WTC11 (cell line): ENCODE measurements around the gene RELL1. TPM values are rescaled to one million over a fixed set of nuclear protein-coding genes. Genes with fewer than 3 reads are reported as not detected.

Source experiments
- ATAC-seq: fragments of 200-7000 bp; cut with Tn5 transposase; 2 replicates; pipeline ENCODE4 v1.10.0; 2021; ENCODE audit warnings: mild to moderate bottlenecking, moderate library complexity
- CTCF ChIA-PET: fragments of 300-600 bp; sonication (Branson Sonifier 250); formaldehyde crosslinking; loops from one replicate; lab custom pipeline; 2021; ENCODE audit warnings: antibody characterized with exemption; lab: Charles Lee
- POLR2A ChIA-PET: fragments of 350-600 bp; sonication (Branson Sonifier 250); formaldehyde crosslinking; loops from one replicate; lab custom pipeline; 2021; ENCODE audit warnings: antibody characterized with exemption; lab: Charles Lee
- DNase-seq: peaks from one replicate; pipeline ENCODE4 v3.0.0; 2021; ENCODE audit warnings: low spot score
- H3K27ac Mint-ChIP-seq: 2 replicates; pipeline ENCODE4 v1.8.0; 2021; ENCODE audit warnings: mixed read lengths
- H3K27me3 Mint-ChIP-seq: 2 replicates; pipeline ENCODE4 v1.8.0; 2021; ENCODE audit warnings: low read depth, mild to moderate bottlenecking, moderate library complexity, mixed read lengths
- H3K36me3 Mint-ChIP-seq: 2 replicates; pipeline ENCODE4 v1.8.0; 2021; ENCODE audit warnings: mixed read lengths
- H3K4me1 Mint-ChIP-seq: 2 replicates; pipeline ENCODE4 v1.8.0; 2022; ENCODE audit warnings: mixed read lengths
- H3K4me3 Mint-ChIP-seq: 2 replicates; pipeline ENCODE4 v1.8.0; 2021; ENCODE audit warnings: mild to moderate bottlenecking, moderate library complexity, mixed read lengths
- H3K9me3 Mint-ChIP-seq: 2 replicates; pipeline ENCODE4 v1.8.0; 2021; ENCODE audit warnings: mixed read lengths
- AR ChIP-seq: fragments of 250-450 bp; sonication (Bioruptor Pico); IDR thresholded peaks from 2 replicates; pipeline ENCODE4 v1.9.0; 2021; ENCODE audit warnings: mild to moderate bottlenecking
- ATF6 ChIP-seq: sonication (generic); formaldehyde crosslinking; IDR thresholded peaks from 2 replicates; pipeline ENCODE4 v1.8.1; 2023; ENCODE audit warnings: mild to moderate bottlenecking, missing genetic modification reagents
- CBFB ChIP-seq: sonication (generic); formaldehyde crosslinking; IDR thresholded peaks from 2 replicates; pipeline ENCODE4 v1.8.1; 2022; ENCODE audit warnings: mild to moderate bottlenecking, low read depth, missing genetic modification reagents
- CREM ChIP-seq: sonication (generic); formaldehyde crosslinking; IDR thresholded peaks from 2 replicates; pipeline ENCODE4 v1.8.1; 2022; ENCODE audit warnings: mild to moderate bottlenecking, missing genetic modification reagents, moderate library complexity
- EMX1 ChIP-seq: fragments of 250-450 bp; sonication (Bioruptor Pico); IDR thresholded peaks from 2 replicates; pipeline ENCODE4 v1.8.0; 2021; ENCODE audit warnings: mild to moderate bottlenecking
- ETV6 ChIP-seq: sonication (generic); formaldehyde crosslinking; IDR thresholded peaks from 2 replicates; pipeline ENCODE4 v1.8.1; 2022; ENCODE audit warnings: mild to moderate bottlenecking, missing genetic modification reagents
- GABPB1 ChIP-seq: sonication (generic); formaldehyde crosslinking; IDR thresholded peaks from 2 replicates; pipeline ENCODE4 v1.8.1; 2023; ENCODE audit warnings: mild to moderate bottlenecking, missing genetic modification reagents
- GRHL2 ChIP-seq: fragments of 250-450 bp; sonication (Bioruptor Pico); IDR thresholded peaks from 2 replicates; pipeline ENCODE4 v1.8.0; 2022; ENCODE audit warnings: mild to moderate bottlenecking, moderate library complexity; ENCODE audit not compliant: insufficient replicate concordance, severe bottlenecking
- MLX ChIP-seq: sonication (generic); formaldehyde crosslinking; IDR thresholded peaks from 2 replicates; pipeline ENCODE4 v1.8.1; 2023; ENCODE audit warnings: mild to moderate bottlenecking, missing genetic modification reagents, moderate library complexity
- PRRX2 ChIP-seq: fragments of 250-450 bp; sonication (Bioruptor Pico); IDR thresholded peaks from 2 replicates; pipeline ENCODE4 v1.8.0; 2021; ENCODE audit warnings: mild to moderate bottlenecking
- SOX15 ChIP-seq: fragments of 250-450 bp; sonication (Bioruptor Pico); IDR thresholded peaks from 2 replicates; pipeline ENCODE4 v1.9.0; 2021; ENCODE audit warnings: mild to moderate bottlenecking
- TEAD4 ChIP-seq: sonication (generic); formaldehyde crosslinking; IDR thresholded peaks from 2 replicates; pipeline ENCODE4 v1.8.0; 2022; ENCODE audit warnings: mild to moderate bottlenecking, missing genetic modification reagents
- ZNF138 ChIP-seq: sonication (generic); formaldehyde crosslinking; conservative IDR thresholded peaks from 2 replicates; pipeline ENCODE4 v1.8.1; 2022; ENCODE audit warnings: mild to moderate bottlenecking, moderate library complexity, missing genetic modification reagents
- ZNF232 ChIP-seq: sonication (generic); formaldehyde crosslinking; IDR thresholded peaks from 2 replicates; pipeline ENCODE4 v1.8.0; 2022; ENCODE audit warnings: mild to moderate bottlenecking, missing genetic modification reagents
- ZNF512 ChIP-seq: sonication (generic); formaldehyde crosslinking; IDR thresholded peaks from 2 replicates; pipeline ENCODE4 v1.8.1; 2022; ENCODE audit warnings: missing genetic modification reagents, borderline replicate concordance
- ZNF671 ChIP-seq: fragments of 250-450 bp; sonication (Bioruptor Pico); IDR thresholded peaks from 2 replicates; pipeline ENCODE4 v1.8.0; 2021; ENCODE audit warnings: mild to moderate bottlenecking
- total RNA-seq: library from RNA; stranded (reverse); gene quantifications from 3 replicates; pipeline ENCODE4 v1.2.3, GENCODE V29; 2021

The RELL1 gene
- total RNA-seq, 1 experiment from 2014 or later, result 14.4 TPM

- TF ChIP-seq CBFB (CRISPR knock-in tag), result no peak
- TF ChIP-seq CREM (CRISPR knock-in tag), result no peak
- no peak for TF ChIP-seq ATF6 (CRISPR knock-in tag)
- TF ChIP-seq ZNF512, result no peak
- no peak for TF ChIP-seq GRHL2
Observed at GRCh38 chr4:37649268-37649667, 36.9 kb downstream of the RELL1 start (continued).

- H3K9me3 Mint-ChIP-seq, result no peaks in the 10 kb centered on the region
- no peak overlapping the region for H3K27ac Mint-ChIP-seq
- POLR2A ChIA-PET, result no interaction called here
- no peak overlapping the region for H3K4me3 Mint-ChIP-seq
- DNase-seq, result no peak
- peaks cover 47% of the 10 kb centered on the region for H3K4me1 Mint-ChIP-seq
- peaks cover 4% of the 10 kb centered on the region; the same call in 1 of the 2 replicates for H3K36me3 Mint-ChIP-seq
- ATAC-seq, result peak; percentile 60
- H3K27me3 Mint-ChIP-seq, result peaks cover 17% of the 10 kb centered on the region
- CTCF ChIA-PET, result interaction anchor here (1.3 kb wide), 1 partner anchor 45 kb away, joined by 5 read pairs; no protein-coding TSS in a partner anchor
- TF ChIP-seq MLX, result no peak
- TF ChIP-seq GABPB1, result peak; percentile 86
- TF ChIP-seq, all 79 proteins: peak for 1
Observed at GRCh38 chr4:37648084-37648817, 37.9 kb downstream of the RELL1 start.

GRCh38 chr4:37646247-37646646 is 39.9 kb downstream of the RELL1 start:
- ChIA-PET POLR2A (no interaction called here), CTCF (interaction anchor here (1.0 to 1.4 kb wide), 2 partner anchors 9 to 43 kb away, joined by 3 to 4 read pairs; no protein-coding TSS in a partner anchor)
- TF ChIP-seq ZNF138 (CRISPR knock-in tag), result no peak
- TF ChIP-seq ETV6 (CRISPR knock-in tag), result no peak
- TF ChIP-seq ZNF232, result no peak
- TF ChIP-seq ZNF671, result no peak
- TF ChIP-seq TEAD4 (CRISPR knock-in tag), result no peak
- TF ChIP-seq SOX15 (CRISPR knock-in tag), result no peak
- no peak for TF ChIP-seq EMX1 (CRISPR knock-in tag)
- no peak for TF ChIP-seq AR (CRISPR knock-in tag)
- TF ChIP-seq PRRX2 (CRISPR knock-in tag), result no peak
- TF ChIP-seq CREM (CRISPR knock-in tag), result no peak
- no peak for TF ChIP-seq ATF6 (CRISPR knock-in tag)

More at GRCh38 chr4:37646247-37646646, 39.9 kb downstream of the RELL1 start:
- H3K9me3 Mint-ChIP-seq, result no peaks in the 10 kb centered on the region
- peaks cover 47% of the 10 kb centered on the region for H3K4me1 Mint-ChIP-seq
- peaks cover 4% of the 10 kb centered on the region; the same call in 1 of the 2 replicates for H3K36me3 Mint-ChIP-seq
- no peak for DNase-seq
- H3K27me3 Mint-ChIP-seq, result peaks cover 1% of the 10 kb centered on the region; the same call in 1 of the 2 replicates
- no peak overlapping the region for H3K4me3 Mint-ChIP-seq
- ATAC-seq, result no peak
- H3K27ac Mint-ChIP-seq, result no peak overlapping the region
